Stimulated activated naive B cell treated with anti-CD40 and anti-IgM and Interleukin-4, amounts not matched to agents 10 μg/mL and 1 μg/mL and 100 μg/mL, for 72 hours (primary cell): ENCODE measurements around the gene DAB1.
"Not testable (repeated sequence)": the region's sequence is repeated elsewhere in the genome, so short reads cannot be mapped to it uniquely, and the experiment has no call there.

ENCODE experiments used
- ATAC-seq, 2 donors: fragments of 150-1000 bp; cut with Tn5 transposase; replicated peaks; 2 replicates each; pipeline ENCODE4 v1.10.0; 2021; ENCODE audit warnings: moderate library complexity in 1 of 2
- DNase-seq: peaks from one replicate; pipeline ENCODE4 v3.0.0; 2021
- H3K27ac Mint-ChIP-seq: one replicate; pipeline ENCODE4 v1.8.0; 2022; ENCODE audit warnings: mild to moderate bottlenecking, mixed read lengths
- H3K27me3 Mint-ChIP-seq, 2 donors: one replicate each; pipeline ENCODE4 v1.8.0; 2022; ENCODE audit warnings: mixed read lengths in 2 of 2
- H3K36me3 Mint-ChIP-seq, 2 donors: one replicate each; pipeline ENCODE4 v1.8.0; 2022; ENCODE audit warnings: mixed read lengths in 2 of 2, mild to moderate bottlenecking in 1 of 2
- H3K4me1 Mint-ChIP-seq, 2 donors: one replicate each; pipeline ENCODE4 v1.8.0; 2022; ENCODE audit warnings: mixed read lengths in 2 of 2, mild to moderate bottlenecking in 1 of 2
- H3K4me3 Mint-ChIP-seq, 2 donors: one replicate each; pipeline ENCODE4 v1.8.0; 2022; ENCODE audit warnings: mild to moderate bottlenecking in 2 of 2, mixed read lengths in 2 of 2, moderate library complexity in 1 of 2
- H3K9me3 Mint-ChIP-seq, 2 donors: one replicate each; pipeline ENCODE4 v1.8.0; 2022; ENCODE audit warnings: mixed read lengths in 2 of 2, mild to moderate bottlenecking in 1 of 2

The DAB1 gene

DNA sequence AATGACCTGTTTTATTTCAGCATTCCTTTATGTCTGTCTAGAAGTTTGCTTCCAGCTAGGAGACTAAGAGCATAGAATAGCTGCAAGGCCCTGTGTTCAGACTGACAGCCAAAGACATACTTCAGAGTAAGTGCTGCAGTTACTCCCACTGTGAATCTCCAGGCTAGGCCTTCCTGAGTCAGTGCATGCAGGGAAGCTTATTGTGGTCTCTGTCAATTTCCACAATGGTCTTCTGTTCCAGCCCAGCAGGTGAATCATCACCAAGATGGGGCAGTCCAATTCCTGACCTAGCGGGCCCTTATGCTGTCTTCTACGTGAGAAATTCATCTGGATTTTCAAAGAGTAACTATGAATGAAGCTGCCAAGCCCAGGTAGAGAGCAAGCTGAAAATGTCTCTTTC lies 311.7 kb downstream of the DAB1 start:
- no peaks in the 10 kb centered on the region for H3K36me3 Mint-ChIP-seq
- H3K27ac Mint-ChIP-seq, result no peak overlapping the region
- H3K27me3 Mint-ChIP-seq, result no peaks in the 10 kb centered on the region
- DNase-seq (no peak), ATAC-seq (no peak)
- no peak overlapping the region for H3K4me3 Mint-ChIP-seq
- peaks cover 0 to 1% of the 10 kb centered on the region in 2 donors for H3K9me3 Mint-ChIP-seq
- no peaks in the 10 kb centered on the region for H3K4me1 Mint-ChIP-seq

DNA sequence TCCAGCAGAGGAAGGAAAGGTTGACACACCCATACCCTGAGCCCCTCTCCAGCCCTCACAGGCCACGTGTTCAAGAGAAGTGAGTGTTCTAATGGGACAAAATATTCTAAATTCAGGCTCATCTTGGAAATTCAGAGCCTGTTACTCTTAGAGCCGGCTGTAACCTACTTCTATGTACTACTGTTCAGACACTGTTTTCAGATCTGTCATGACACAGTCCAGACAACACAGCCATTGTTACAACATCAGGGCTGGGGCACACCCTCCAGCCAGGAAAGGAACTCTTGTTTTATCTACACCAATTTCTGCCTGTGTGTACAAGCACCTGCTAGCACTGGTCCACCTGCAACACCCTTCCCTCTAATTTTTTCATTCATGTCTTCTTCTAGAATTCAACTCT lies 312.7 kb downstream of the DAB1 start:
- Mint-ChIP-seq H3K4me3 (no peak overlapping the region), H3K27ac (no peak overlapping the region), H3K27me3 (no peaks in the 10 kb centered on the region), H3K4me1 (no peaks in the 10 kb centered on the region), H3K9me3 (peaks cover 0 to 1% of the 10 kb centered on the region in 2 donors), H3K36me3 (no peaks in the 10 kb centered on the region)
- DNase-seq (no peak), ATAC-seq (no peak)

GRCh38 chr1:57109883-57110282 lies 314.0 kb downstream of the DAB1 start:
- ATAC-seq (no peak), DNase-seq (no peak)
- H3K27ac Mint-ChIP-seq, result no peak overlapping the region
- H3K4me1 Mint-ChIP-seq, result no peaks in the 10 kb centered on the region
- no peaks in the 10 kb centered on the region for H3K27me3 Mint-ChIP-seq
- peaks cover 0 to 1% of the 10 kb centered on the region in 2 donors for H3K9me3 Mint-ChIP-seq
- no peaks in the 10 kb centered on the region for H3K36me3 Mint-ChIP-seq
- H3K4me3 Mint-ChIP-seq, result no peak overlapping the region

GRCh38 chr1:57109247-57109646 lies 314.6 kb downstream of the DAB1 start:
- DNase-seq (no peak), ATAC-seq (no peak)
- no peak overlapping the region for H3K4me3 Mint-ChIP-seq
- H3K4me1 Mint-ChIP-seq, result no peaks in the 10 kb centered on the region
- no peaks in the 10 kb centered on the region for H3K27me3 Mint-ChIP-seq
- no peaks in the 10 kb centered on the region for H3K36me3 Mint-ChIP-seq
- H3K9me3 Mint-ChIP-seq, result peaks cover 0 to 1% of the 10 kb centered on the region in 2 donors
- no peak overlapping the region for H3K27ac Mint-ChIP-seq

GRCh38 chr1:57106296-57106695 lies 317.6 kb downstream of the DAB1 start:
- DNase-seq, result no peak
- Mint-ChIP-seq H3K4me1 (no peaks in the 10 kb centered on the region), H3K27ac (no peak overlapping the region), H3K36me3 (no peaks in the 10 kb centered on the region), H3K9me3 (peaks cover 0 to 1% of the 10 kb centered on the region in 2 donors), H3K27me3 (peaks cover 0 to 7% of the 10 kb centered on the region in 2 donors), H3K4me3 (no peak overlapping the region)
- ATAC-seq, result no peak

DNA sequence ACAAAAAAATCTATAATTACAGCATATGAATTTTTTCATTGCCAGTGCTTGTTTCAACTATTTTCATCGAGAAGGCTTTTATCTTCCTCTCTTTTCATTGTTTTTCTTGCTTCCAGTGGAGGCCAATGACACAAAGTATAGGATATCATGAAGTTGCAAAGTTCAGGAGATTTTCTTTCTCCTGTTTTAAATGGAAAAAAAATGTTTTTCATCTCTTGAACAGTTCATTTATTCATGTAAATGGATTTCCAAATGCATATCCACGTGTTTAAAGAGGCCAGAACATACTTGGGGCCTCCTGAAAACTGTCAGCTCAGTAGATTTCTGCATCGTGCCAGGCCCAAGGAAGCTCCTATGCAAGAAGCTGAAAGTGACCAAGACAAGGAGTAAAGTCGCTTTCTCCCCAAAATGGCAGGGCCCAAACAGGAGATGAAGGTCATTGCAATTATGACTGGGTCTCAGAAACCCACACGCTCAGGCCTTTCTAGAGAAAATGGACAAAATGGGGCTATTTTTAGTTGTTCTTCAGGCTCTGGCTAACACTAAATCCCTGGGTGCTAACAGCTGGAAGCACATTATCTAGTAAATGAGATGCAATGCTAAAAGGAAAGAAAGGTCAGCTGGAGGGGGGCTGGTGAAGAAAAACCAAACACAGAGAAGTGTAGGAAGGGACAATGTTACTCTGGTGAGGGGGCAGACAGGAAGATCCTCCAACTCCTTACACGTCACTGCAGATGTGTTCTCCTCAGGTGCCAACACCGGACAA lies 321.1 kb downstream of the DAB1 start:
- H3K4me1 Mint-ChIP-seq, result no peaks in the 10 kb centered on the region

GRCh38 chr1:57101209-57101608 lies 322.7 kb downstream of the DAB1 start:
- H3K4me3 Mint-ChIP-seq, result no peak overlapping the region
- ATAC-seq (no peak), DNase-seq (no peak)
- no peaks in the 10 kb centered on the region for H3K4me1 Mint-ChIP-seq
- H3K27me3 Mint-ChIP-seq, result peaks cover 0 to 7% of the 10 kb centered on the region in 2 donors
- no peak overlapping the region for H3K27ac Mint-ChIP-seq
- peaks cover 0 to 2% of the 10 kb centered on the region in 2 donors for H3K9me3 Mint-ChIP-seq
- H3K36me3 Mint-ChIP-seq, result no peaks in the 10 kb centered on the region

More for the DNA sequence above, 321.1 kb downstream of the DAB1 start:
- no peak for DNase-seq
- Mint-ChIP-seq H3K27ac (no peak overlapping the region), H3K36me3 (no peaks in the 10 kb centered on the region), H3K9me3 (no peaks in the 10 kb centered on the region), H3K4me3 (no peak overlapping the region), H3K27me3 (peaks cover 0 to 7% of the 10 kb centered on the region in 2 donors)
- ATAC-seq, result no peak

DNA sequence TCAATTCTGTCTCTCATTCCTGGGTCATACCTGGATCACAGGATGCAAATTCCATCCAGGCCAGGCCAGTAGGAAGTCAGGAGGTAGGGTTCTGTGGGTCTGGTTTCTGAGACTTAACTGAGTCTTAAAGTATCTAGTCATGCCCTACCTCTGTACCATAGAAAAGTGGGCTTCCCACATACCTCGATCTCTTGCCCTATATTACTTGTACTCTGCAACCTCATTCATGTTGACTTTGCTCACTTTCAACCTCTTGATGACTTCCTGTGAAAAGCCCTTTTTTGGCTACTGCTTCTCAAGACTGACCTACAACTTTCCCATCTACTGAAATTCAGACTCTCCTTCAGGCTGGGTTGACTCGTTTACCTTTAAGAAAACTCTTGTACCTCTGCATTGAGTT lies 329.1 kb downstream of the DAB1 start:
- ATAC-seq (no peak), DNase-seq (no peak)
- H3K4me3 Mint-ChIP-seq, result no peak overlapping the region
- peaks cover 0 to 4% of the 10 kb centered on the region in 2 donors for H3K27me3 Mint-ChIP-seq
- H3K36me3 Mint-ChIP-seq, result no peaks in the 10 kb centered on the region
- H3K27ac Mint-ChIP-seq, result no peak overlapping the region
- H3K4me1 Mint-ChIP-seq, result no peaks in the 10 kb centered on the region
- H3K9me3 Mint-ChIP-seq, result peaks cover 0 to 3% of the 10 kb centered on the region in 2 donors

DNA sequence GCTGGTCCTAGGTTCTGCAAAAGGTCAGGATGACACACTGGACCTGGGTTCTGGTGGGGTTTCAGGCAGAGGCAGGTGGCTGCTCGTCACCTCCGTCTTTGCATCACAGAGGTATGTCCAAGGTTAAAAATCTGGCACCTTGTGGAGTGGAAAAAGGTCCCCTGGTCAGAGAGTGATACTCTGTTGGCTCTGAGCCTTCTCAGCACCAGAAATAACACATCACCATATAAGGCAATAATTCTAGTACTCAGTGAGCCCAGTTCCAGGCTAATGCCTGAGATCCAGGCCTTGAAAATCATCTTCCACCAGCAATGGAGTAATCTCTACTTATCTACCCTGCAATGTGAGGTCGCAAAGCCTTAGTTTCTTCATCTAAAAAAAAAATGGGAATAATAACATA lies 330.7 kb downstream of the DAB1 start:
- ATAC-seq (no peak), DNase-seq (no peak)
- H3K4me1 Mint-ChIP-seq, result no peaks in the 10 kb centered on the region
- peaks cover 0 to 5% of the 10 kb centered on the region in 2 donors for H3K9me3 Mint-ChIP-seq
- H3K27me3 Mint-ChIP-seq, result peaks cover 0 to 4% of the 10 kb centered on the region in 2 donors
- no peaks in the 10 kb centered on the region for H3K36me3 Mint-ChIP-seq
- no peak overlapping the region for H3K4me3 Mint-ChIP-seq
- H3K27ac Mint-ChIP-seq, result no peak overlapping the region

DNA sequence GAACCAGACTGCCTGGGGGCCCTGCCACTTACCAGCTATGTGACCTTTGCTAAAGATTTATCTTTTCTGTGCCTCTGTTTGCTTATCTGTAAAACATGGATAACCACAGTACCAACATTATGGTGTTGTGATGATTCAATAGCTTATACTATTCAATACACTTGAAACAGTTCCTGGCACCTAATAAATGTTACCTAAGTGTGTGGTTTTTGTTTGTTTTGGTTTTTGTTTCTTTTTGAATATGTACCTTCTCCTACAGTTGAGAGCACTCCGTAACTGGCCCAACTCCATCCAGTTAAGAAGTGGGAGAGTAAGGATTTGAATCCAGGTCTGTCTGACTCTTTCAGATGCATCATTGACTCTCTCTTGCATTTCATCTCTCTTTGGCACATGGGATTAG lies 332.2 kb downstream of the DAB1 start:
- peaks cover 0 to 5% of the 10 kb centered on the region in 2 donors for H3K9me3 Mint-ChIP-seq
- ATAC-seq (no peak), DNase-seq (no peak)
- H3K27me3 Mint-ChIP-seq, result peaks cover 0 to 4% of the 10 kb centered on the region in 2 donors
- H3K4me3 Mint-ChIP-seq, result no peak overlapping the region
- no peak overlapping the region for H3K27ac Mint-ChIP-seq
- no peaks in the 10 kb centered on the region for H3K4me1 Mint-ChIP-seq
- H3K36me3 Mint-ChIP-seq, result no peaks in the 10 kb centered on the region

GRCh38 chr1:57089855-57090254 lies 334.0 kb downstream of the DAB1 start:
- H3K27ac Mint-ChIP-seq, result no peak overlapping the region
- no peak overlapping the region for H3K4me3 Mint-ChIP-seq
- no peaks in the 10 kb centered on the region for H3K36me3 Mint-ChIP-seq
- peaks cover 0 to 3% of the 10 kb centered on the region in 2 donors for H3K9me3 Mint-ChIP-seq
- no peaks in the 10 kb centered on the region for H3K4me1 Mint-ChIP-seq
- ATAC-seq (no peak), DNase-seq (no peak)
- no peaks in the 10 kb centered on the region for H3K27me3 Mint-ChIP-seq

GRCh38 chr1:57089221-57089620 lies 334.6 kb downstream of the DAB1 start:
- ATAC-seq, result no peak
- no peak overlapping the region for H3K27ac Mint-ChIP-seq
- H3K9me3 Mint-ChIP-seq, result peaks cover 0 to 3% of the 10 kb centered on the region in 2 donors
- H3K4me3 Mint-ChIP-seq, result no peak overlapping the region
- H3K4me1 Mint-ChIP-seq, result no peaks in the 10 kb centered on the region
- no peaks in the 10 kb centered on the region for H3K27me3 Mint-ChIP-seq
- H3K36me3 Mint-ChIP-seq, result no peaks in the 10 kb centered on the region
- no peak for DNase-seq

GRCh38 chr1:57088653-57089052 lies 335.2 kb downstream of the DAB1 start:
- no peaks in the 10 kb centered on the region for H3K27me3 Mint-ChIP-seq

DNA sequence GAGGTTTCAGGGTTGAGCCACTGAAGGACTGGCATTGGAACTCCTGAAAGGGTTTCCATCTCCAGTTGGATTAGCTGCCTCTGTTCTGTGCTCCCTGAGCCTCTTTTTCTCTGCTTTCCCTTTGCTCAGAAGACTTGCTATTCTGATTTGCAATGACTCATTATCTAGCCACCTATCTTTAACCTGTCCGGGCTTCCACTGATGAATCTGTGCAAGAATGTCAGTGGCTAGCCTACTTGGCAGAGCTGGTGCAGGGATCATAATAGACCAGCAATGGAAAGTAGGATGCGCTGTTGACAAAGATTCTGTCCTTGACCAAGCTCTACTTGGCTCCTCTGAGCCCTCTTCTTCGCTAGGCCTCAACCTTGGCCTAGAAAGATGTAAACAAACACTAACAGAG lies 336.2 kb downstream of the DAB1 start:
- DNase-seq, H3K36me3 Mint-ChIP-seq, H3K9me3 Mint-ChIP-seq, H3K27ac Mint-ChIP-seq, ATAC-seq, H3K4me1 Mint-ChIP-seq, H3K4me3 Mint-ChIP-seq, H3K27me3 Mint-ChIP-seq: not testable (repeated sequence)

More at GRCh38 chr1:57088653-57089052, 335.2 kb downstream of the DAB1 start:
- DNase-seq (no peak), ATAC-seq (no peak)
- H3K36me3 Mint-ChIP-seq, result no peaks in the 10 kb centered on the region
- H3K4me1 Mint-ChIP-seq, result no peaks in the 10 kb centered on the region
- H3K27ac Mint-ChIP-seq, result no peak overlapping the region
- no peak overlapping the region for H3K4me3 Mint-ChIP-seq
- H3K9me3 Mint-ChIP-seq, result peaks cover 0 to 3% of the 10 kb centered on the region in 2 donors

GRCh38 chr1:57086154-57086553 lies 337.7 kb downstream of the DAB1 start:
- DNase-seq, result no peak
- Mint-ChIP-seq H3K4me1 (no peaks in the 10 kb centered on the region), H3K27me3 (no peaks in the 10 kb centered on the region), H3K36me3 (no peaks in the 10 kb centered on the region), H3K9me3 (peaks cover 0 to 2% of the 10 kb centered on the region in 2 donors), H3K4me3 (no peak overlapping the region), H3K27ac (peak overlapping the region; percentile 47)
- no peak for ATAC-seq
